Colonic mucosa (tissue), 4 donors: ENCODE measurements around the gene PXMP2. TPM values are rescaled to one million over a fixed set of nuclear protein-coding genes. Genes with fewer than 3 reads are reported as not detected.

ENCODE experiments used
- DNase-seq: peaks from one replicate; pipeline ENCODE4 v3.0.0-alpha.2; 2020
- H3K27ac ChIP-seq: fragments of 200-600 bp; one replicate; pipeline ENCODE4 v1.8.0; 2021
- H3K27me3 ChIP-seq: fragments of 200-600 bp; one replicate; pipeline ENCODE4 v1.8.0; 2021
- H3K36me3 ChIP-seq: fragments of 200-600 bp; one replicate; pipeline ENCODE4 v1.8.0; 2021
- H3K4me1 ChIP-seq: fragments of 200-600 bp; one replicate; pipeline ENCODE4 v1.8.0; 2021; ENCODE audit warnings: mild to moderate bottlenecking
- H3K4me3 ChIP-seq: fragments of 200-600 bp; one replicate; pipeline ENCODE4 v1.8.0; 2021
- H3K9ac ChIP-seq, 2 donors: one replicate each; pipeline ENCODE4 v1.7.0; 2013; ENCODE audit warnings: control low read depth in 2 of 2, low read depth in 2 of 2, low read length in 2 of 2
- H3K9me3 ChIP-seq: fragments of 200-600 bp; one replicate; pipeline ENCODE4 v1.8.0; 2021
- intact Hi-C: fragments of 100-400 bp; cut with DNase I; formaldehyde crosslinking; loops from one replicate; pipeline ENCODE4 v1.14.1; 2022
- total RNA-seq, 2 donors: library from RNA; stranded (reverse); fragmentation: NEBNext Ultra II Directional in 1 of 2; extraction: Animal tissue kit (Norgen Biotek cat#: 25700) in 1 of 2; gene quantifications; one replicate each; pipeline ENCODE4 v1.2.1, GENCODE V29; 2021
- TF ChIP-seq, protein P1 (sequence below): fragments of 200-600 bp; IDR thresholded peaks from one replicate; pipeline ENCODE4 v1.8.0; 2022; ENCODE audit warnings: antibody characterized with exemption, mild to moderate bottlenecking
- donor health status: healthy.
- donor health status: DM: no; HTN: no; CAD: no.
- donor health status: DM: no; HTN: no; CAD: no.

Gene PXMP2
- total RNA-seq, 2 donors from 2014 or later = 64.1 to 82.7 TPM

DNA sequence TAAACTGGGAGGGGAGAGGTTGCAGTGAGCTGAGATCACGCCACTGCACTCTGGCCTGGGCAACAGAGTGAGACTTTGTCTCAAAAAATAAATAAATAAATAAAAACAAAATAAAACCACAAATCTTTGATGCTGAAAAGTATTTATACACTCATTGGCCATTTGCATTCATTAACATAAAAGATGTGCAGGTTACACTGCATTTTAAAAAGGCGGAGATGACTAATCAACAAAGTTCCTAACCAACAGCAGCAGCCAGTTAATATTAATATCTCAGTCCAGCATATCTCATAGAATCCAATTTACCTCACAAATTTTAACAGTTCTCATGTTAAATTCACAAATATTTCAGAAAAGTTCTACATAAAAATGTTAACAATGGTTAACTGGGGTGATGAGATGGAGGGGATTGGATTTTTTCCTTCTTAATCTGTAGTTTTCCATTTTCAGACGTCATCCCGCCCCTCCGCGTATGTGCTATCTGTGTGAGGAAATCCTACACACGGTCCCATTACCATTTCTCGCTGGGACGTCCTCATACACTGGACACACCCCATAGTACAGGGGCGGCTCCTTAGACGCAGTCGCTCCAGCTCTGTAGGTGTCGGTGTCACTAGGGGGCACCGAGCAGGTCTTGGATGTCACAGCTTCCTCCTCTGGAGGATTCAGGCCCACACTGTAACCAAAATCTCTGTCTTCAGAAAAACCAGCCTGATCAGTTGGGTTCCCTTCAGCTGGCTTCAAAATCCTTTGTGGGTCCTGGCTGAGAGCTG lies 67.0 kb downstream of the PXMP2 start:
- Histone ChIP-seq H3K36me3 (no peaks in the 10 kb centered on the region), H3K4me3 (no peak overlapping the region), H3K27me3 (no peaks in the 10 kb centered on the region), H3K4me1 (no peaks in the 10 kb centered on the region), H3K9ac (no peak overlapping the region), H3K9me3 (no peaks in the 10 kb centered on the region), H3K27ac (no peak overlapping the region)
- DNase-seq = no peak
- TF ChIP-seq, protein P1, sequence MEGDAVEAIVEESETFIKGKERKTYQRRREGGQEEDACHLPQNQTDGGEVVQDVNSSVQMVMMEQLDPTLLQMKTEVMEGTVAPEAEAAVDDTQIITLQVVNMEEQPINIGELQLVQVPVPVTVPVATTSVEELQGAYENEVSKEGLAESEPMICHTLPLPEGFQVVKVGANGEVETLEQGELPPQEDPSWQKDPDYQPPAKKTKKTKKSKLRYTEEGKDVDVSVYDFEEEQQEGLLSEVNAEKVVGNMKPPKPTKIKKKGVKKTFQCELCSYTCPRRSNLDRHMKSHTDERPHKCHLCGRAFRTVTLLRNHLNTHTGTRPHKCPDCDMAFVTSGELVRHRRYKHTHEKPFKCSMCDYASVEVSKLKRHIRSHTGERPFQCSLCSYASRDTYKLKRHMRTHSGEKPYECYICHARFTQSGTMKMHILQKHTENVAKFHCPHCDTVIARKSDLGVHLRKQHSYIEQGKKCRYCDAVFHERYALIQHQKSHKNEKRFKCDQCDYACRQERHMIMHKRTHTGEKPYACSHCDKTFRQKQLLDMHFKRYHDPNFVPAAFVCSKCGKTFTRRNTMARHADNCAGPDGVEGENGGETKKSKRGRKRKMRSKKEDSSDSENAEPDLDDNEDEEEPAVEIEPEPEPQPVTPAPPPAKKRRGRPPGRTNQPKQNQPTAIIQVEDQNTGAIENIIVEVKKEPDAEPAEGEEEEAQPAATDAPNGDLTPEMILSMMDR = no peak
- intact Hi-C loops = no loop called here

Other genes with a start within 250 kb of the PXMP2 start
- gene FBRSL1, start 197.4 kb upstream of the PXMP2 start, total RNA-seq = 100 to 1,000 TPM in 1 of 2 donors, 10 to 100 TPM in 1; 51.9 to 101 TPM
- gene LRCOL1, start 77.0 kb upstream of the PXMP2 start, total RNA-seq = under 1 TPM in 1 of 2 donors, not detected in 1; 0.47 TPM
- gene P2RX2, start 68.8 kb upstream of the PXMP2 start, total RNA-seq = under 1 TPM in 1 of 2 donors, not detected in 1; 0.24 TPM
- 10 to 100 TPM; 34.5 to 96.1 TPM for gene POLE, start 245 bp upstream of the PXMP2 start, total RNA-seq
- 10 to 100 TPM; 33.3 to 85.6 TPM for gene PGAM5, start 23.3 kb downstream of the PXMP2 start, total RNA-seq
- gene ANKLE2, start 74.2 kb downstream of the PXMP2 start, total RNA-seq = 10 to 100 TPM; 33.7 to 41.8 TPM
- 10 to 100 TPM; 70.3 to 96.5 TPM for gene GOLGA3, start 141.3 kb downstream of the PXMP2 start, total RNA-seq
- gene CHFR, start 200.0 kb downstream of the PXMP2 start, total RNA-seq = 10 to 100 TPM; 37.8 to 41.4 TPM